ENCODE measurements around the gene COP1.

Gene COP1

DNA sequence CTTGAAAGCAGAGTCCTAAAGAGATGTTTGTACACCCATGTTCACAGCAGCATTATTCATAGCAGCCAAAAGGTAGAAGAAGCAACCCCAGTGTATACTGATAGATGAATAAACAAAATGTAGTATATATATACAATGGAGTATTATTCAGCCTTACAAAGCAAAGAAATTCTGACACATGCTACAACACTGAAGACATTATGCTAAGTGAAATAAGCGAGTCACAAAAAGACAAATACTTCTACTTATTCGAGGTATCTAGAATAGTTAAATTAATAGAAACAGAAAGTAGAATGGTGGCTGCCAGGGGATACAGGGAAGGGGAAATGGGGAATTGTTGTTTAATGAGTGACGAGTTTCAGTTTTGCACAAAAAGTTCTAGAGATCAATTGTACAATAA, 23.5 kb downstream of the COP1 start:
- no peak overlapping the region for H3K14ac ChIP-seq (ENCODE audit: low read length)
- WGBS (ENCODE audit: extremely low coverage, insufficient coverage, insufficient read length) = no CpG with 5 or more reads among the region's 3 CpGs
- no peak overlapping the region for H2AK5ac ChIP-seq (ENCODE audit: low read length)
- H3K23ac ChIP-seq (ENCODE audit: low read length) = no peak overlapping the region
- no peaks in the 10 kb centered on the region for H3K27me3 ChIP-seq (ENCODE audit: insufficient read depth, low read length)
- H3K9me3 ChIP-seq (ENCODE audit: insufficient read depth, low read depth, low read length) = no peaks in the 10 kb centered on the region
- H3K9ac ChIP-seq (ENCODE audit: low read length) = no peak overlapping the region
- H3K79me2 ChIP-seq (ENCODE audit: control insufficient read depth, insufficient read depth, low read length, poor library complexity) = peaks cover 3% of the 10 kb centered on the region
- H2BK12ac ChIP-seq (ENCODE audit: low read length) = no peak overlapping the region
- no peak overlapping the region for H3K27ac ChIP-seq (ENCODE audit: low read depth, low read length)
- H4K12ac ChIP-seq (ENCODE audit: low read depth, low read length) = no peak overlapping the region
- no peak overlapping the region for H2AFZ ChIP-seq (ENCODE audit: insufficient read depth, low read length, poor library complexity)
- peaks cover 0 to 1% of the 10 kb centered on the region in 2 experiments for H3K4me1 ChIP-seq (ENCODE audit: control insufficient read depth in 1 of 2, insufficient read depth in 2 of 2, low read length in 2 of 2)
- H4K91ac ChIP-seq (ENCODE audit: low read depth, low read length) = no peak overlapping the region
- DNase-seq = no peak
- H2BK5ac ChIP-seq (ENCODE audit: low read depth, low read length, poor library complexity) = no peak overlapping the region
- H3K4me3 ChIP-seq (ENCODE audit: low read depth, low read length) = no peak overlapping the region
- H3K18ac ChIP-seq (ENCODE audit: low read length) = no peak overlapping the region
- no peak overlapping the region for H4K8ac ChIP-seq (ENCODE audit: low read depth, low read length)
- H3K4ac ChIP-seq (ENCODE audit: low read depth, low read length) = no peak overlapping the region
- no peak overlapping the region for H3K4me2 ChIP-seq (ENCODE audit: low read length)
- no peaks in the 10 kb centered on the region for H3K79me1 ChIP-seq (ENCODE audit: low read length)
- peaks cover 0 to 2% of the 10 kb centered on the region in 2 experiments for H3K36me3 ChIP-seq (ENCODE audit: control insufficient read depth in 1 of 2, insufficient read depth in 2 of 2, low read length in 2 of 2)
- H2BK120ac ChIP-seq (ENCODE audit: insufficient read depth, low read length, poor library complexity) = no peak overlapping the region

GRCh38 chr1:176178316-176178715, 28.8 kb downstream of the COP1 start:
- no peak overlapping the region for H3K9ac ChIP-seq (ENCODE audit: low read length)
- no peak for DNase-seq
- H3K14ac ChIP-seq (ENCODE audit: low read length) = no peak overlapping the region
- H4K8ac ChIP-seq (ENCODE audit: low read depth, low read length) = no peak overlapping the region
- no peak overlapping the region for H2AK5ac ChIP-seq (ENCODE audit: low read length)
- H3K79me1 ChIP-seq (ENCODE audit: low read length) = no peaks in the 10 kb centered on the region
- no peaks in the 10 kb centered on the region for H3K9me3 ChIP-seq (ENCODE audit: insufficient read depth, low read depth, low read length)
- H3K4ac ChIP-seq (ENCODE audit: low read depth, low read length) = no peak overlapping the region
- H3K23ac ChIP-seq (ENCODE audit: low read length) = no peak overlapping the region
- no peak overlapping the region for H3K18ac ChIP-seq (ENCODE audit: low read length)
- H2BK12ac ChIP-seq (ENCODE audit: low read length) = no peak overlapping the region
- H2AFZ ChIP-seq (ENCODE audit: insufficient read depth, low read length, poor library complexity) = no peak overlapping the region
- no peaks in the 10 kb centered on the region for H3K4me1 ChIP-seq (ENCODE audit: control insufficient read depth in 1 of 2, insufficient read depth in 2 of 2, low read length in 2 of 2)
- H3K36me3 ChIP-seq (ENCODE audit: control insufficient read depth in 1 of 2, insufficient read depth in 2 of 2, low read length in 2 of 2) = peaks cover 4% of the 10 kb centered on the region in 2 experiments
- H2BK120ac ChIP-seq (ENCODE audit: insufficient read depth, low read length, poor library complexity) = no peak overlapping the region
- no peak overlapping the region for H4K12ac ChIP-seq (ENCODE audit: low read depth, low read length)
- H3K27me3 ChIP-seq (ENCODE audit: insufficient read depth, low read length) = no peaks in the 10 kb centered on the region
- WGBS (ENCODE audit: extremely low coverage, insufficient coverage, insufficient read length) = no CpG with 5 or more reads among the region's 5 CpGs
- H3K4me3 ChIP-seq (ENCODE audit: low read depth, low read length) = no peak overlapping the region
- H3K79me2 ChIP-seq (ENCODE audit: control insufficient read depth, insufficient read depth, low read length, poor library complexity) = peaks cover 2% of the 10 kb centered on the region
- no peak overlapping the region for H2BK5ac ChIP-seq (ENCODE audit: low read depth, low read length, poor library complexity)
- H4K91ac ChIP-seq (ENCODE audit: low read depth, low read length) = no peak overlapping the region
- no peak overlapping the region for H3K27ac ChIP-seq (ENCODE audit: low read depth, low read length)
- no peak overlapping the region for H3K4me2 ChIP-seq (ENCODE audit: low read length)

GRCh38 chr1:176177764-176178163, 29.3 kb downstream of the COP1 start:
- H3K79me2 ChIP-seq (ENCODE audit: control insufficient read depth, insufficient read depth, low read length, poor library complexity) = peaks cover 2% of the 10 kb centered on the region
- no peak overlapping the region for H3K18ac ChIP-seq (ENCODE audit: low read length)
- no peak overlapping the region for H3K27ac ChIP-seq (ENCODE audit: low read depth, low read length)
- no peaks in the 10 kb centered on the region for H3K4me1 ChIP-seq (ENCODE audit: control insufficient read depth in 1 of 2, insufficient read depth in 2 of 2, low read length in 2 of 2)
- no peaks in the 10 kb centered on the region for H3K9me3 ChIP-seq (ENCODE audit: insufficient read depth, low read depth, low read length)
- H4K12ac ChIP-seq (ENCODE audit: low read depth, low read length) = no peak overlapping the region
- no peak overlapping the region for H4K91ac ChIP-seq (ENCODE audit: low read depth, low read length)
- 100% methylated on average over 1 of the region's 2 CpGs for WGBS (ENCODE audit: extremely low coverage, insufficient coverage, insufficient read length)
- no peak overlapping the region for H2BK5ac ChIP-seq (ENCODE audit: low read depth, low read length, poor library complexity)
- DNase-seq = no peak
- H3K36me3 ChIP-seq (ENCODE audit: control insufficient read depth in 1 of 2, insufficient read depth in 2 of 2, low read length in 2 of 2) = peaks cover 4 to 5% of the 10 kb centered on the region in 2 experiments
- H3K27me3 ChIP-seq (ENCODE audit: insufficient read depth, low read length) = no peaks in the 10 kb centered on the region
- H2BK120ac ChIP-seq (ENCODE audit: insufficient read depth, low read length, poor library complexity) = no peak overlapping the region
- H3K14ac ChIP-seq (ENCODE audit: low read length) = no peak overlapping the region
- H2AK5ac ChIP-seq (ENCODE audit: low read length) = no peak overlapping the region
- H2BK12ac ChIP-seq (ENCODE audit: low read length) = no peak overlapping the region
- no peak overlapping the region for H4K8ac ChIP-seq (ENCODE audit: low read depth, low read length)
- no peaks in the 10 kb centered on the region for H3K79me1 ChIP-seq (ENCODE audit: low read length)
- H3K4me2 ChIP-seq (ENCODE audit: low read length) = no peak overlapping the region
- H3K9ac ChIP-seq (ENCODE audit: low read length) = no peak overlapping the region
- no peak overlapping the region for H3K4ac ChIP-seq (ENCODE audit: low read depth, low read length)
- no peak overlapping the region for H3K4me3 ChIP-seq (ENCODE audit: low read depth, low read length)
- H2AFZ ChIP-seq (ENCODE audit: insufficient read depth, low read length, poor library complexity) = no peak overlapping the region
- H3K23ac ChIP-seq (ENCODE audit: low read length) = no peak overlapping the region

DNA sequence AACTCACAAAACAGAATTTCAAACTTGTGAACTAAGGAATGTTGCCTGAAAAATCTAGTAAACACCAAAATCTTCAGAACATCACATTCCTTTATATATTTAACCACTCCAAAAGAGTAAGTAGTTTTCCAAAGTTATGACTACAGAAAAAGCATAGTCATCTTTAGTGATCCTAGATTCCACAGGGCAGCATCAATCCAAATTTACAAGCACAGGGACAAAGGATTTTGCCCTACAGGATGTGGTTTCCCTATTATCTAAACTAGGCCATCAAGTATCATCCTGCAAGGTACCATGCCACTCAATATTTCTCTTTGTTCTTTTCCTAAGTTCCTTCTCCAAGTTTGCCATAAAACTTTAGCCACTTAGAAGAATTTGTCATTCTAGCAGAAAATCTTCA, 33.0 kb downstream of the COP1 start:
- H3K79me1 ChIP-seq (ENCODE audit: low read length) = no peaks in the 10 kb centered on the region
- H4K12ac ChIP-seq (ENCODE audit: low read depth, low read length) = no peak overlapping the region
- no peaks in the 10 kb centered on the region for H3K4me1 ChIP-seq (ENCODE audit: control insufficient read depth in 1 of 2, insufficient read depth in 2 of 2, low read length in 2 of 2)
- no peaks in the 10 kb centered on the region for H3K27me3 ChIP-seq (ENCODE audit: insufficient read depth, low read length)
- H2BK12ac ChIP-seq (ENCODE audit: low read length) = no peak overlapping the region
- H3K9ac ChIP-seq (ENCODE audit: low read length) = no peak overlapping the region
- no peak overlapping the region for H3K18ac ChIP-seq (ENCODE audit: low read length)
- H2AFZ ChIP-seq (ENCODE audit: insufficient read depth, low read length, poor library complexity) = no peak overlapping the region
- no peak overlapping the region for H2BK5ac ChIP-seq (ENCODE audit: low read depth, low read length, poor library complexity)
- no peaks in the 10 kb centered on the region for H3K9me3 ChIP-seq (ENCODE audit: insufficient read depth, low read depth, low read length)
- peaks cover 9 to 10% of the 10 kb centered on the region in 2 experiments for H3K36me3 ChIP-seq (ENCODE audit: control insufficient read depth in 1 of 2, insufficient read depth in 2 of 2, low read length in 2 of 2)
- no peak overlapping the region for H4K8ac ChIP-seq (ENCODE audit: low read depth, low read length)
- H3K14ac ChIP-seq (ENCODE audit: low read length) = no peak overlapping the region
- H3K4me2 ChIP-seq (ENCODE audit: low read length) = no peak overlapping the region
- H2BK120ac ChIP-seq (ENCODE audit: insufficient read depth, low read length, poor library complexity) = no peak overlapping the region
- no peak overlapping the region for H3K23ac ChIP-seq (ENCODE audit: low read length)
- no peak for DNase-seq
- H3K79me2 ChIP-seq (ENCODE audit: control insufficient read depth, insufficient read depth, low read length, poor library complexity) = peaks cover 2% of the 10 kb centered on the region
- no peak overlapping the region for H3K27ac ChIP-seq (ENCODE audit: low read depth, low read length)
- H4K91ac ChIP-seq (ENCODE audit: low read depth, low read length) = no peak overlapping the region
- no peak overlapping the region for H2AK5ac ChIP-seq (ENCODE audit: low read length)
- no peak overlapping the region for H3K4ac ChIP-seq (ENCODE audit: low read depth, low read length)
- no peak overlapping the region for H3K4me3 ChIP-seq (ENCODE audit: low read depth, low read length)

Measured in trophoblast cell (in vitro differentiated cells and primary cell).